H1 (cell line): ENCODE measurements around the gene TSPEAR. TPM values are rescaled to one million over a fixed set of nuclear protein-coding genes. Genes with fewer than 3 reads are reported as not detected.

Experiments used
- CTCF ChIA-PET: fragments of 300-600 bp; sonication (Branson Sonifier 250); formaldehyde crosslinking; loops from one replicate; lab custom pipeline; 2021; ENCODE audit not compliant: partially characterized antibody; lab: Charles Lee
- POLR2A ChIA-PET: fragments of 300-600 bp; sonication (Branson Sonifier 250); formaldehyde crosslinking; loops from one replicate; lab custom pipeline; 2021; ENCODE audit warnings: inconsistent platforms; ENCODE audit not compliant: partially characterized antibody; lab: Charles Lee
- DNase-seq, 2 experiments: peaks; one replicate each; pipeline versions ENCODE4 v3.0.0 to v3.0.0-alpha.2; 2010 to 2022; ENCODE audit warnings: low spot score in 2 of 2, low read depth in 1 of 2, mixed read lengths in 1 of 2
- FAIRE-seq: peaks from 2 replicates; lab custom pipeline; 2011; peaks lifted over from hg19 to GRCh38; lab: Jason Lieb, UNC
- H2AFZ ChIP-seq: 2 replicates; pipeline ENCODE4 v1.8.1; 2012; ENCODE audit warnings: low read length, inconsistent platforms
- H2AK5ac ChIP-seq: 2 replicates; pipeline ENCODE4 v1.6.1; 2013; ENCODE audit warnings: low read depth, low read length
- H2BK120ac ChIP-seq: replicated peaks from 2 replicates; pipeline ENCODE3; 2013; ENCODE audit warnings: low read depth, low read length, inconsistent platforms
- H2BK12ac ChIP-seq: 2 replicates; pipeline ENCODE4 v1.6.1; 2013; ENCODE audit warnings: low read depth, low read length
- H2BK15ac ChIP-seq: 2 replicates; pipeline ENCODE4 v1.6.1; 2013; ENCODE audit warnings: low read length
- H2BK20ac ChIP-seq: 2 replicates; pipeline ENCODE4 v1.6.1; 2013; ENCODE audit warnings: low read length
- H2BK5ac ChIP-seq: 2 replicates; pipeline ENCODE4 v1.6.1; 2013; ENCODE audit warnings: low read depth, low read length
- H3K14ac ChIP-seq: 2 replicates; pipeline ENCODE4 v1.6.1; 2013; ENCODE audit warnings: inconsistent platforms; ENCODE audit not compliant: insufficient read length
- H3K18ac ChIP-seq: 2 replicates; pipeline ENCODE4 v1.6.1; 2013; ENCODE audit warnings: low read length; ENCODE audit errors: extremely low read depth
- H3K23ac ChIP-seq: 2 replicates; pipeline ENCODE4 v1.6.1; 2013; ENCODE audit warnings: inconsistent platforms; ENCODE audit not compliant: insufficient read length
- H3K23me2 ChIP-seq: 2 replicates; pipeline ENCODE4 v1.6.1; 2013; ENCODE audit warnings: low read depth, low read length
- H3K27ac ChIP-seq: 2 replicates; pipeline ENCODE4 v1.6.1; 2011; ENCODE audit warnings: low read depth, low read length, inconsistent platforms
- H3K27me3 ChIP-seq, 4 experiments: replicated peaks in 1 of 4; 1 replicate in 1 of 4; 2 replicates in 3 of 4; pipeline versions ENCODE4 v1.6.1 to v1.8.1; 2011 to 2013; ENCODE audit warnings: low read length in 3 of 4, mild to moderate bottlenecking in 3 of 4, inconsistent platforms in 2 of 4, mixed read lengths in 2 of 4, moderate library complexity in 1 of 4; ENCODE audit not compliant: control insufficient read depth in 3 of 4, insufficient read depth in 3 of 4; ENCODE audit errors: extremely low read depth in 1 of 4
- H3K36me3 ChIP-seq, 4 experiments: 2 replicates each; pipeline versions ENCODE4 v1.6.1 to v1.8.1; 2011 to 2013; ENCODE audit warnings: mild to moderate bottlenecking in 4 of 4, low read length in 3 of 4, moderate library complexity in 2 of 4, control low read depth in 1 of 4, inconsistent platforms in 1 of 4; ENCODE audit not compliant: insufficient read depth in 4 of 4, control insufficient read depth in 2 of 4
- H3K4ac ChIP-seq: replicated peaks from 2 replicates; pipeline ENCODE3; 2013; ENCODE audit warnings: low read length, low read depth, mixed read lengths, inconsistent platforms; ENCODE audit not compliant: insufficient read length
- H3K4me1 ChIP-seq, 4 experiments: replicated peaks in 1 of 4; 1 replicate in 1 of 4; 2 replicates in 3 of 4; pipeline versions ENCODE4 v1.6.1 to v1.8.1; 2011 to 2013; ENCODE audit warnings: low read length in 3 of 4, inconsistent platforms in 2 of 4, mixed read lengths in 1 of 4; ENCODE audit not compliant: insufficient read depth in 4 of 4, control insufficient read depth in 3 of 4
- H3K4me2 ChIP-seq, 2 experiments: 2 replicates each; pipeline versions ENCODE4 v1.6.1 to v1.8.1; 2011 to 2013; ENCODE audit warnings: low read depth in 2 of 2, low read length in 2 of 2, control low read depth in 1 of 2, inconsistent platforms in 1 of 2, mild to moderate bottlenecking in 1 of 2; ENCODE audit not compliant: insufficient read depth in 1 of 2
- H3K4me3 ChIP-seq, 4 experiments: fragments of 200-600, 300-600 bp in 1 of 4; sonication (generic), shearing (Covaris generic), sonication (Bioruptor Twin) in 1 of 4; 2 replicates each; pipeline versions ENCODE4 v1.5.1 to v1.8.1; 2011 to 2016; ENCODE audit warnings: low read length in 4 of 4, low read depth in 3 of 4, control low read depth in 2 of 4, inconsistent platforms in 2 of 4, mild to moderate bottlenecking in 2 of 4, mixed read lengths in 1 of 4, moderate library complexity in 1 of 4; ENCODE audit not compliant: insufficient read depth in 2 of 4; ENCODE audit errors: extremely low read depth in 1 of 4
- H3K56ac ChIP-seq: replicated peaks from 2 replicates; pipeline ENCODE3; 2013; ENCODE audit warnings: low read depth, mild to moderate bottlenecking, mixed read lengths, low read length, inconsistent platforms; ENCODE audit not compliant: insufficient read length
- H3K79me1 ChIP-seq: 2 replicates; pipeline ENCODE4 v1.6.1; 2013; ENCODE audit warnings: low read depth, low read length, control low read depth
- H3K79me2 ChIP-seq, 2 experiments: 2 replicates each; pipeline versions ENCODE4 v1.6.1 to v1.8.1; 2012 to 2013; ENCODE audit warnings: low read length in 2 of 2, mild to moderate bottlenecking in 2 of 2, inconsistent platforms in 1 of 2; ENCODE audit not compliant: insufficient read depth in 2 of 2, control insufficient read depth in 1 of 2
- H3K9ac ChIP-seq, 4 experiments: replicated peaks in 1 of 4; 1 replicate in 1 of 4; 2 replicates in 3 of 4; pipeline versions ENCODE4 v1.6.1 to v1.8.1; 2011 to 2013; ENCODE audit warnings: low read depth in 3 of 4, low read length in 3 of 4, control low read depth in 2 of 4, mild to moderate bottlenecking in 2 of 4, moderate library complexity in 2 of 4, inconsistent platforms in 1 of 4; ENCODE audit errors: extremely low read depth in 1 of 4
- H3K9me3 ChIP-seq, 2 experiments: 2 replicates each; pipeline versions ENCODE4 v1.6.1 to v1.8.1; 2012 to 2013; ENCODE audit warnings: mild to moderate bottlenecking in 2 of 2, moderate library complexity in 2 of 2, control low read depth in 1 of 2, inconsistent platforms in 1 of 2, low read depth in 1 of 2, low read length in 1 of 2, mixed read lengths in 1 of 2; ENCODE audit not compliant: insufficient read depth in 2 of 2
- H4K20me1 ChIP-seq, 2 experiments: replicated peaks in 1 of 2; 2 replicates each; pipeline versions ENCODE3 to v1.8.1; 2011 to 2013; ENCODE audit warnings: inconsistent platforms in 2 of 2, low read length in 2 of 2, mild to moderate bottlenecking in 1 of 2; ENCODE audit not compliant: insufficient read depth in 2 of 2, control insufficient read depth in 1 of 2
- H4K5ac ChIP-seq: 2 replicates; pipeline ENCODE4 v1.6.1; 2013; ENCODE audit warnings: low read length, low read depth, mixed read lengths, inconsistent platforms; ENCODE audit not compliant: insufficient read length
- H4K8ac ChIP-seq: 2 replicates; pipeline ENCODE4 v1.8.0; 2013; ENCODE audit warnings: mild to moderate bottlenecking, moderate library complexity, low read length, inconsistent platforms; ENCODE audit not compliant: insufficient read depth; ENCODE audit errors: extremely low read depth
- H4K91ac ChIP-seq: replicated peaks from 2 replicates; pipeline ENCODE3; 2013; ENCODE audit warnings: low read length, mixed read lengths, inconsistent platforms; ENCODE audit not compliant: insufficient read length
- EZH2 ChIP-seq: fragments of 200-600 bp; sonication (generic); IDR thresholded peaks from 2 replicates; pipeline ENCODE4 v1.7.1; 2012; ENCODE audit warnings: low read depth, mild to moderate bottlenecking, moderate library complexity, low read length, inconsistent platforms; ENCODE audit not compliant: severe bottlenecking
- NRF1 ChIP-seq: IDR thresholded peaks from 2 replicates; pipeline ENCODE4 v1.6.1; 2011; ENCODE audit warnings: mild to moderate bottlenecking, low read depth, low read length, improper control_type of control experiment
- POLR2A ChIP-seq, 2 experiments: IDR thresholded peaks; 1 replicate in 1 of 2; 2 replicates in 1 of 2; pipeline ENCODE4 v1.6.1; 2011; ENCODE audit warnings: low read depth in 2 of 2, low read length in 2 of 2, mild to moderate bottlenecking in 2 of 2; ENCODE audit errors: control extremely low read depth in 1 of 2
- POLR2AphosphoS5 ChIP-seq: IDR thresholded peaks from 2 replicates; pipeline ENCODE4 v1.6.1; 2011; ENCODE audit warnings: low read depth, low read length
- POU5F1 ChIP-seq: IDR thresholded peaks from 2 replicates; pipeline ENCODE4 v1.6.1; 2011; ENCODE audit warnings: low read depth, mild to moderate bottlenecking, low read length, moderate library complexity
- RXRA ChIP-seq: IDR thresholded peaks from 2 replicates; pipeline ENCODE4 v1.6.1; 2011; ENCODE audit warnings: low read depth, mild to moderate bottlenecking, low read length, moderate library complexity; ENCODE audit not compliant: insufficient read depth
- SIX5 ChIP-seq: IDR thresholded peaks from 2 replicates; pipeline ENCODE4 v1.6.1; 2011; ENCODE audit warnings: mild to moderate bottlenecking, low read depth, low read length
- SRF ChIP-seq: IDR thresholded peaks from 2 replicates; pipeline ENCODE4 v1.6.1; 2011; ENCODE audit warnings: mild to moderate bottlenecking, low read depth, low read length, moderate library complexity
- WGBS, 2 experiments: shearing (Covaris generic) in 1 of 2; methylation state at CpG; one replicate each; pipeline versions ENCODE4 v1.1.6 to v1.1.7; 2013 to 2015; ENCODE audit warnings: low lambda C conversion rate in 2 of 2, mixed read lengths in 2 of 2, inconsistent platforms in 1 of 2, low coverage in 1 of 2, missing lambda C conversion rate in 1 of 2; ENCODE audit not compliant: insufficient replicate concordance in 2 of 2, insufficient coverage in 1 of 2, insufficient read length in 1 of 2; ENCODE audit errors: extremely low coverage in 1 of 2, missing lambda C conversion rate in 1 of 2; 5-methylcytosine and 5-hydroxymethylcytosine counted together
- polyA plus RNA-seq, 7 experiments: library from polyadenylated mRNA; depleted of rRNA in 3 of 7; stranded (reverse) in 5 of 7; unstranded in 2 of 7; fragments of >200 nt in 5 of 7; fragments of 200-250 nt in 2 of 7; gene quantifications; 1 replicate in 5 of 7; 2 replicates in 1 of 7; 4 replicates in 1 of 7; pipeline versions ENCODE4 v1.2.1 to v1.2.3, GENCODE V29; 2011 to 2013; ENCODE audit warnings: missing spikeins in 2 of 7, mixed read lengths in 2 of 7
- total RNA-seq: library from RNA; stranded (reverse); fragmentation: NEBNext Ultra II Directional; extraction: Animal tissue kit (Norgen Biotek cat#: 25700); gene quantifications from 2 replicates; pipeline ENCODE4 v1.2.1, GENCODE V29; 2021
- TF ChIP-seq, protein P1 (sequence below): IDR thresholded peaks from 2 replicates; pipeline ENCODE4 v1.6.1; 2012; ENCODE audit warnings: inconsistent platforms
- TF ChIP-seq, protein P2 (sequence below): IDR thresholded peaks from 2 replicates; pipeline ENCODE4 v1.6.1; 2011; ENCODE audit warnings: low read length, improper control_type of control experiment

TSPEAR gene
- total and polyA plus RNA-seq, 2 of the 8 experiments (the other 6 are each of a cell fraction or from before 2014, with no cell fraction given) = 0.58 to 0.89 TPM

DNA sequence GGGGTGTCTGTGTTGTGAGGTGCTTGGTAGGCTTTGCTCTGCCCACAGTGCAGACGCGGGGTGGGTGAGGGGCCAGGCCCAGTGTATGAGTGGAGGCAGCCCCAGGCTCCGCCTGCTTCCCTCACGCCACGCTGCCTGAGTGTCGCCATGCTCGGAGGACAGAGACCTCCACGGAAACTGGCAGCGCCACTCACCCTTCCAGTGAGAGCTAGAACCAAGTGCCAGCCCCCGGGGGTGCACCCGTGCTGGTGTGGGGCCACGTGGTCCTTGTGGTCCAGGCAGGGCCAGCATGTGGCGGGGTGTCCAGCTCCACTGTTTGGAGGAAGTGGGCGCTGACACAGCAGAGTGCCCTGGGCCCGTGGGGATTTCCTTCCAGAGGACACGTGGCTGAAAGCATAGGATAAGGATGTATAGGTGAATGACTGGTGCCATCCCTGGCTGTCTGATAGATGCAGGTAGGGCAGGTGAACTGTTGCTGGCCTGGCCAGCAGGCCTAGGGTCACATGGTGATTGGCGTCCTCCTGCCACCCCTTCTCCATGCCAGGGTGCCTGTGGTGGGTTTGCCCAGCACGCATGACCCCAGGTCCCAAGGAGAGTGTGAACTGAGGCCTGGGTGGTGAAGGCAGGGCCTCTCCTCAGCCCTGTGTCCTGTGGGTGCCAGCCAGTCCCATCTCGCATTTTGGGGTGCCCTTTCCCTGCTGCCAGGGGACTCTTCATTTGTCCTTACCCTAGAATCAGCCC lies 252.2 kb downstream of the TSPEAR start:
- Histone ChIP-seq H3K4me2 (no peak overlapping the region), H2BK20ac (no peak overlapping the region), H2BK12ac (no peak overlapping the region), H3K36me3 (no peaks in the 10 kb centered on the region), H2BK15ac (no peak overlapping the region), H3K27me3 (peaks cover 0 to 11% (median 4%) of the 10 kb centered on the region in 4 experiments; a peak in 4 of 7 replicates), H3K14ac (no peak overlapping the region), H3K79me2 (no peaks in the 10 kb centered on the region), H3K4me1 (peaks cover 0 to 5% (median 2%) of the 10 kb centered on the region in 4 experiments; a peak in 3 of 7 replicates), H3K4ac (no peak overlapping the region), H2BK120ac (no peak overlapping the region), H3K23me2 (peaks cover 5% of the 10 kb centered on the region; the same call in 1 of the 2 replicates), H3K9me3 (no peaks in the 10 kb centered on the region), H2AFZ (no peak overlapping the region), H3K4me3 (no peak overlapping the region), H3K27ac (no peak overlapping the region; the same call in 1 of the 2 replicates), H3K56ac (no peak overlapping the region), H2AK5ac (no peak overlapping the region), H4K8ac (no peak overlapping the region; the same call in 1 of the 2 replicates), H4K20me1 (peaks cover 0 to 6% of the 10 kb centered on the region in 2 experiments), H2BK5ac (no peak overlapping the region), H3K79me1 (no peaks in the 10 kb centered on the region), H3K23ac (no peak overlapping the region), H4K91ac (no peak overlapping the region), H4K5ac (no peak overlapping the region), H3K18ac (no peak overlapping the region; the same call in 1 of the 2 replicates), H3K9ac (no peak overlapping the region)
- ChIA-PET CTCF (interaction anchor here (1.1 kb wide), 1 partner anchor 21 kb away, joined by 3 read pairs; no protein-coding TSS in a partner anchor), POLR2A (no interaction called here)
- no peak for FAIRE-seq
- no peak for DNase-seq
- WGBS, 2 experiments = 90% methylated on average over 19 of the region's 19 CpGs; no CpG with 5 or more reads in 1 of the 2 experiments
- TF ChIP-seq SIX5 (no peak), RXRA (no peak), EZH2 (no peak), POLR2A (IDR thresholded peaks at IDR 0.05; ENCODE audit: control extremely low read depth in 1 of 2, low read depth in 2 of 2, low read length in 2 of 2) (no peak), SRF (no peak), POU5F1 (no peak), NRF1 (no peak), POLR2AphosphoS5 (no peak)
- TF ChIP-seq, protein P1, sequence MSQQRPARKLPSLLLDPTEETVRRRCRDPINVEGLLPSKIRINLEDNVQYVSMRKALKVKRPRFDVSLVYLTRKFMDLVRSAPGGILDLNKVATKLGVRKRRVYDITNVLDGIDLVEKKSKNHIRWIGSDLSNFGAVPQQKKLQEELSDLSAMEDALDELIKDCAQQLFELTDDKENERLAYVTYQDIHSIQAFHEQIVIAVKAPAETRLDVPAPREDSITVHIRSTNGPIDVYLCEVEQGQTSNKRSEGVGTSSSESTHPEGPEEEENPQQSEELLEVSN = no peak
- TF ChIP-seq, protein P2, sequence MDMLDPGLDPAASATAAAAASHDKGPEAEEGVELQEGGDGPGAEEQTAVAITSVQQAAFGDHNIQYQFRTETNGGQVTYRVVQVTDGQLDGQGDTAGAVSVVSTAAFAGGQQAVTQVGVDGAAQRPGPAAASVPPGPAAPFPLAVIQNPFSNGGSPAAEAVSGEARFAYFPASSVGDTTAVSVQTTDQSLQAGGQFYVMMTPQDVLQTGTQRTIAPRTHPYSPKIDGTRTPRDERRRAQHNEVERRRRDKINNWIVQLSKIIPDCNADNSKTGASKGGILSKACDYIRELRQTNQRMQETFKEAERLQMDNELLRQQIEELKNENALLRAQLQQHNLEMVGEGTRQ = no peak
